ENCODE data around the gene MUC6.

Gene MUC6

GRCh38 chr11:1059759-1060158 is 23.2 kb upstream of the MUC6 start:
- ATAC-seq, result no peak
- TF ChIP-seq SNAI2 (CRISPR knock-in tag; IDR thresholded peaks at IDR 0.05) (no peak), PATZ1 (CRISPR knock-in tag; IDR thresholded peaks at IDR 0.05; ENCODE audit: borderline replicate concordance) (no peak), GLIS3 (CRISPR knock-in tag; IDR thresholded peaks at IDR 0.05) (no peak), ZNF565 (CRISPR knock-in tag; conservative IDR thresholded peaks at IDR 0.05; ENCODE audit: low read depth) (no peak), ISL1 (CRISPR knock-in tag; IDR thresholded peaks at IDR 0.05) (no peak), ZC3H10 (CRISPR knock-in tag; IDR thresholded peaks at IDR 0.05) (no peak), TCF4 (CRISPR knock-in tag; IDR thresholded peaks at IDR 0.05; ENCODE audit: borderline replicate concordance) (no peak), ZFP3 (CRISPR knock-in tag; IDR thresholded peaks at IDR 0.05) (no peak), CSDC2 (CRISPR knock-in tag; IDR thresholded peaks at IDR 0.05) (no peak), POU6F1 (CRISPR knock-in tag; IDR thresholded peaks at IDR 0.05; ENCODE audit: borderline replicate concordance, low read depth) (no peak), CSRNP3 (CRISPR knock-in tag; IDR thresholded peaks at IDR 0.05) (no peak)

GRCh38 chr11:1057806-1058205 is 21.3 kb upstream of the MUC6 start:
- TF ChIP-seq SNAI2 (CRISPR knock-in tag; IDR thresholded peaks at IDR 0.05), result no peak
- TF ChIP-seq ZNF565 (CRISPR knock-in tag; conservative IDR thresholded peaks at IDR 0.05; ENCODE audit: low read depth), result no peak
- no peak for TF ChIP-seq TCF4 (CRISPR knock-in tag; IDR thresholded peaks at IDR 0.05; ENCODE audit: borderline replicate concordance)
- no peak for TF ChIP-seq ZNF8 (CRISPR knock-in tag; IDR thresholded peaks at IDR 0.05)
- no peak for TF ChIP-seq ZC3H10 (CRISPR knock-in tag; IDR thresholded peaks at IDR 0.05)
- TF ChIP-seq RARB (CRISPR knock-in tag; IDR thresholded peaks at IDR 0.05), result no peak
- no peak for TF ChIP-seq CSRNP3 (CRISPR knock-in tag; IDR thresholded peaks at IDR 0.05)
- no peak for TF ChIP-seq TOX (CRISPR knock-in tag; IDR thresholded peaks at IDR 0.05; ENCODE audit: borderline replicate concordance)
- no peak for TF ChIP-seq CSDC2 (CRISPR knock-in tag; IDR thresholded peaks at IDR 0.05)
- TF ChIP-seq PPARA (CRISPR knock-in tag; IDR thresholded peaks at IDR 0.05; ENCODE audit: borderline replicate concordance), result no peak
- TF ChIP-seq POU6F1 (CRISPR knock-in tag; IDR thresholded peaks at IDR 0.05; ENCODE audit: borderline replicate concordance, low read depth), result no peak
- no peak for TF ChIP-seq ARNTL (CRISPR knock-in tag; IDR thresholded peaks at IDR 0.05; ENCODE audit: borderline replicate concordance, low read depth)
- no peak for TF ChIP-seq CREB5 (CRISPR knock-in tag; IDR thresholded peaks at IDR 0.05; ENCODE audit: low read depth)
- no peak for TF ChIP-seq ZFP3 (CRISPR knock-in tag; IDR thresholded peaks at IDR 0.05)
- no peak for TF ChIP-seq TSHZ2 (CRISPR knock-in tag; IDR thresholded peaks at IDR 0.05)
- no peak for TF ChIP-seq OSR1 (CRISPR knock-in tag; IDR thresholded peaks at IDR 0.05)
- no peak for TF ChIP-seq PATZ1 (CRISPR knock-in tag; IDR thresholded peaks at IDR 0.05; ENCODE audit: borderline replicate concordance)
- no peak for TF ChIP-seq BACH2 (CRISPR knock-in tag; IDR thresholded peaks at IDR 0.05; ENCODE audit: borderline replicate concordance)
- no peak for ATAC-seq

Data from SK-N-SH treated with all-trans-retinoic acid at 6 μM for 48 hours (cell line).